ENCODE data around the gene OSBPL6. TPM values are rescaled to one million over a fixed set of nuclear protein-coding genes. Genes with fewer than 3 reads are reported as not detected.

The OSBPL6 gene
- total RNA-seq, 1 experiment from 2014 or later, result 2.1 TPM

DNA sequence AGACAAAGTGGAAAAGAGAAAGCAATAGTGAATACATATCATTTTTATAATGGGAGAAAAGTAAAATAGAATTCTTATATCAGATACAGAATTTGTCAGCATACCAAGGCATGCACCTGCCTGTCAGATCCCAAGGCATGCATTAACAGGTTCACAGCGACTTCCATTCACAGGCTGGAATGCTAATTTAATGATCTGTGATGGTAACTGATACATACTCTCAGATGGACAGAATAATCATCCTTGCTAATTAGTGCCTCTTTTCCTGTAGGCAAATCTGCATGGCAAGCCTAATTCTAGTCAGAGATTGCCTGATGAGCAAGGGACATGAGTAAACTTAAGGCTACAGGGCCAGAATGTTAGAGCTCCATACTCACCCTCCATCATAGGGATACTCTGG, 180.6 kb downstream of the OSBPL6 start:
- H3K36me3 ChIP-seq (ENCODE audit: control insufficient read depth, insufficient read depth, low read length), result no peaks in the 10 kb centered on the region
- no peak for TF ChIP-seq SIN3A (IDR thresholded peaks at IDR 0.05; ENCODE audit: borderline replicate concordance, insufficient read depth, low read depth, low read length)
- TF ChIP-seq REST (IDR thresholded peaks at IDR 0.05; ENCODE audit: insufficient read depth in 1 of 2, low read depth in 2 of 2, low read length in 1 of 2), result no peak
- TF ChIP-seq, protein P1, sequence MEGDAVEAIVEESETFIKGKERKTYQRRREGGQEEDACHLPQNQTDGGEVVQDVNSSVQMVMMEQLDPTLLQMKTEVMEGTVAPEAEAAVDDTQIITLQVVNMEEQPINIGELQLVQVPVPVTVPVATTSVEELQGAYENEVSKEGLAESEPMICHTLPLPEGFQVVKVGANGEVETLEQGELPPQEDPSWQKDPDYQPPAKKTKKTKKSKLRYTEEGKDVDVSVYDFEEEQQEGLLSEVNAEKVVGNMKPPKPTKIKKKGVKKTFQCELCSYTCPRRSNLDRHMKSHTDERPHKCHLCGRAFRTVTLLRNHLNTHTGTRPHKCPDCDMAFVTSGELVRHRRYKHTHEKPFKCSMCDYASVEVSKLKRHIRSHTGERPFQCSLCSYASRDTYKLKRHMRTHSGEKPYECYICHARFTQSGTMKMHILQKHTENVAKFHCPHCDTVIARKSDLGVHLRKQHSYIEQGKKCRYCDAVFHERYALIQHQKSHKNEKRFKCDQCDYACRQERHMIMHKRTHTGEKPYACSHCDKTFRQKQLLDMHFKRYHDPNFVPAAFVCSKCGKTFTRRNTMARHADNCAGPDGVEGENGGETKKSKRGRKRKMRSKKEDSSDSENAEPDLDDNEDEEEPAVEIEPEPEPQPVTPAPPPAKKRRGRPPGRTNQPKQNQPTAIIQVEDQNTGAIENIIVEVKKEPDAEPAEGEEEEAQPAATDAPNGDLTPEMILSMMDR (IDR thresholded peaks at IDR 0.05), result no peak
- no peak for TF ChIP-seq POLR2AphosphoS5 (IDR thresholded peaks at IDR 0.05; ENCODE audit: low read depth, low read length)
- TF ChIP-seq TCF7L2 (IDR thresholded peaks at IDR 0.05; ENCODE audit: low read depth, low read length), result no peak
- ATAC-seq (no peak), DNase-seq (ENCODE audit: low read depth, low spot score) (no peak)
- BruUV-seq (replicated peaks), result no TSS peak
- peaks cover 4% of the 10 kb centered on the region; the same call in 1 of the 2 replicates for H3K27me3 ChIP-seq (ENCODE audit: control insufficient read depth, insufficient read depth, low read length)
- no peaks in the 10 kb centered on the region for H3K9me3 ChIP-seq (ENCODE audit: control insufficient read depth, insufficient read depth, low read depth, low read length)
- in situ Hi-C loops (cut with HindIII; ENCODE audit: low pct_unique_long_range_greater_than_20kb, low sequenced_read_pairs) (no loop called here), intact Hi-C loops (cut with micrococcal nuclease; ENCODE audit: unreplicated experiment) (no loop called here)
- no peak overlapping the region for H3K27ac ChIP-seq (ENCODE audit: low read length)
- ChIA-PET CTCF (no interaction called here), POLR2A (interaction anchor here (0.6 kb wide), 1 partner anchor 39 kb away, joined by 3 read pairs; no protein-coding TSS in a partner anchor)
- H3K4me1 ChIP-seq (ENCODE audit: control insufficient read depth, insufficient read depth, low read length), result no peaks in the 10 kb centered on the region
- no peak overlapping the region for H3K4me3 ChIP-seq (ENCODE audit: low read depth in 2 of 2, low read length in 2 of 2)

DNA sequence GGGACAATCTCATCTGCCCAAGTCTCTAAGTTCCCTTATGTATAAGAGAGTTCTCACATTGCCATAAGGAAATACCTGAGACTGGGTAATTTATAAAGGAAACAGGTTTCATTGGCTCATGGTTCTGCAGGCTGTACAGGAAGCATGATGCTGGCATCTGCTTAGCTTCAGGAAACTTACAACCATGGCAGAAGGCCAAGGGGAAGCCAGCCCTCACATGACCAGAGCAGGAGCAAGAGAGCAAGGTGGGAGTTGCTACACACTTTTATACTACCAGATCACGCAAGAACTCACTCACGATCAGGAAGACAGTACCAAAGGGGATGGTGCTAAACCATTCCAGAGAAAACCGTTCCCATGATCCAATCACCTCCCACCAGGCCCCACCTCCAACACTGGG, 182.7 kb downstream of the OSBPL6 start:
- Histone ChIP-seq H3K4me3 (ENCODE audit: low read depth in 2 of 2, low read length in 2 of 2) (no peak overlapping the region), H3K27me3 (ENCODE audit: control insufficient read depth, insufficient read depth, low read length) (peaks cover 4% of the 10 kb centered on the region; the same call in 1 of the 2 replicates), H3K4me1 (ENCODE audit: control insufficient read depth, insufficient read depth, low read length) (no peaks in the 10 kb centered on the region), H3K9me3 (ENCODE audit: control insufficient read depth, insufficient read depth, low read depth, low read length) (no peaks in the 10 kb centered on the region), H3K36me3 (ENCODE audit: control insufficient read depth, insufficient read depth, low read length) (no peaks in the 10 kb centered on the region), H3K27ac (ENCODE audit: low read length) (no peak overlapping the region)
- TF ChIP-seq, protein P1 (IDR thresholded peaks at IDR 0.05), result no peak
- no peak for TF ChIP-seq SIN3A (IDR thresholded peaks at IDR 0.05; ENCODE audit: borderline replicate concordance, insufficient read depth, low read depth, low read length)
- no peak for TF ChIP-seq POLR2AphosphoS5 (IDR thresholded peaks at IDR 0.05; ENCODE audit: low read depth, low read length)
- TF ChIP-seq TCF7L2 (IDR thresholded peaks at IDR 0.05; ENCODE audit: low read depth, low read length), result no peak
- no peak for TF ChIP-seq REST (IDR thresholded peaks at IDR 0.05; ENCODE audit: insufficient read depth in 1 of 2, low read depth in 2 of 2, low read length in 1 of 2)
- ATAC-seq (no peak), DNase-seq (ENCODE audit: low read depth, low spot score) (no peak)
- in situ Hi-C loops (cut with HindIII; ENCODE audit: low pct_unique_long_range_greater_than_20kb, low sequenced_read_pairs) (no loop called here), intact Hi-C loops (cut with micrococcal nuclease; ENCODE audit: unreplicated experiment) (no loop called here)
- no TSS peak for BruUV-seq (replicated peaks)
- ChIA-PET POLR2A (no interaction called here), CTCF (no interaction called here)

Measured in Panc1 (cell line).